Upper lobe of left lung (tissue), 4 donors: ENCODE results near the gene MOG.

ENCODE experiments used
- EP300 ChIP-seq, 4 donors: sonication (generic); formaldehyde crosslinking; IDR thresholded peaks; one replicate each; pipeline ENCODE4 v1.5.1; 2017; ENCODE audit warnings: antibody characterized with exemption in 4 of 4, control low read depth in 2 of 4
- POLR2A ChIP-seq, 4 donors: fragments of 450-650 bp; IDR thresholded peaks; one replicate each; pipeline ENCODE4 v1.5.1; 2016 to 2017; ENCODE audit warnings: antibody characterized with exemption in 4 of 4, mild to moderate bottlenecking in 2 of 4
- POLR2AphosphoS5 ChIP-seq, 2 donors: sonication (generic); formaldehyde crosslinking; IDR thresholded peaks; one replicate each; pipeline ENCODE4 v1.5.1; 2017; ENCODE audit warnings: antibody characterized with exemption in 2 of 2
- TF ChIP-seq, protein P1 (sequence below), 6 experiments: fragments of 450-650 bp in 4 of 6; fragments of 200-600 bp in 2 of 6; sonication (generic) in 2 of 6; IDR thresholded peaks; one replicate each; pipeline ENCODE4 v1.5.1; 2016 to 2019; ENCODE audit warnings: antibody characterized with exemption in 6 of 6

DNA sequence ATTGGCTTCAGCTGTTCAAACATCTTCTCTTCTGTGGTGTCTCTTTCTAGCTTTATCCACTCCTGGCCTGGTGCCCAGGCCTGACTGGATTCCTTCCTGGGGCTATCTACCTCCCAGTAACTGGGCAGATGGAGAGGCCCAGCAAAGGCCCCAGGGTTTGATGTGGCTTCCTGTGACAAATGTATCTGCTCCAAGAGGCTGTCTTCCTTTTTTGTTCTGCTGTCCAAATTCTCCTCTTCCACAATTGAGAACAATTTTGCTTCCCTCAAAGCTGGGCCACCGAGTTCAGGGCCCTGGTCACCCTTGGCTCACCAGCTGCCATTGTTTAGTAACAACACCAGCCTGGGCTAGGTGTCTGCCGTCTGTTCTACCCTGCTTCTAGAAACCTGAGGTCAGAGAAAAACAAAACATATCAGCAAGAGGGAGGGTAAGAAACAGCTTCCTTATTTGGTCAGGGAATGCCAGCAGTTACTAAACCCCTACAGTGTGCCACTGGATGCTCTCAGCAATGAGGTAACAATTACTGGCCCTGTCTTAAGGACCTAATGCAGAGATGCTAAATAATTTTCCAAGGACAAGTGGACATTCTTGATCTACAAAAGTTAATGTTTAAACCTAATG is 20.2 kb downstream of the MOG start:
- TF ChIP-seq, protein P1, sequence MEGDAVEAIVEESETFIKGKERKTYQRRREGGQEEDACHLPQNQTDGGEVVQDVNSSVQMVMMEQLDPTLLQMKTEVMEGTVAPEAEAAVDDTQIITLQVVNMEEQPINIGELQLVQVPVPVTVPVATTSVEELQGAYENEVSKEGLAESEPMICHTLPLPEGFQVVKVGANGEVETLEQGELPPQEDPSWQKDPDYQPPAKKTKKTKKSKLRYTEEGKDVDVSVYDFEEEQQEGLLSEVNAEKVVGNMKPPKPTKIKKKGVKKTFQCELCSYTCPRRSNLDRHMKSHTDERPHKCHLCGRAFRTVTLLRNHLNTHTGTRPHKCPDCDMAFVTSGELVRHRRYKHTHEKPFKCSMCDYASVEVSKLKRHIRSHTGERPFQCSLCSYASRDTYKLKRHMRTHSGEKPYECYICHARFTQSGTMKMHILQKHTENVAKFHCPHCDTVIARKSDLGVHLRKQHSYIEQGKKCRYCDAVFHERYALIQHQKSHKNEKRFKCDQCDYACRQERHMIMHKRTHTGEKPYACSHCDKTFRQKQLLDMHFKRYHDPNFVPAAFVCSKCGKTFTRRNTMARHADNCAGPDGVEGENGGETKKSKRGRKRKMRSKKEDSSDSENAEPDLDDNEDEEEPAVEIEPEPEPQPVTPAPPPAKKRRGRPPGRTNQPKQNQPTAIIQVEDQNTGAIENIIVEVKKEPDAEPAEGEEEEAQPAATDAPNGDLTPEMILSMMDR (IDR thresholded peaks at IDR 0.05) = no peak
- no peak for TF ChIP-seq POLR2AphosphoS5 (IDR thresholded peaks at IDR 0.05)
- no peak for TF ChIP-seq EP300 (IDR thresholded peaks at IDR 0.05)
- no peak for TF ChIP-seq POLR2A (IDR thresholded peaks at IDR 0.05)
